ENCODE measurements around the gene DENND1A.

The DENND1A gene

DNA sequence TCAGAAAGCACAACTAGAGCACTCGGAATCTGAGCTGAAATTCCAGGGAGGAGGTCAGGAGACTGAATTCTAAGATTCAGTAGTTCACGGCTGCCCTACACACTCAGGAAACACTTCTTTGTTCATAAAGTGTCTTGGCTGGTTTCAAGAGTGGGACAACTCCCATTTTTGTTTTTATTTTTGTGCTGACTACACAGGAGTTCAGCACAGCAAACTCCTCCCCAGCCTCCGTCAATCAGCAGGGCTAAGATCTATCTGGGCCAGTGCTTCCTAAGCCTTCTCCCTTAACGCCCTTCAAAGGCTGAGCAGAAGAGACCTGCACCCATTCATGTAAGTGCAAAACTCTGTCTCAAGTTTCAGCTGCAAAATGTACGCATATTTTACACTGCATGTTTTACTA lies 323.8 kb downstream of the DENND1A start:
- TF ChIP-seq GATA1 (IDR thresholded peaks at IDR 0.05; ENCODE audit: low read depth, low read length): no peak
- TF ChIP-seq POLR2A (IDR thresholded peaks at IDR 0.05; ENCODE audit: low read length): no peak
- no peak for DNase-seq

- TF ChIP-seq GATA1 (IDR thresholded peaks at IDR 0.05; ENCODE audit: low read depth, low read length): no peak
- TF ChIP-seq POLR2A (IDR thresholded peaks at IDR 0.05; ENCODE audit: low read length): no peak
- no peak for DNase-seq
Measured at GRCh38 chr9:123605286-123605685, 324.6 kb downstream of the DENND1A start.

DNA sequence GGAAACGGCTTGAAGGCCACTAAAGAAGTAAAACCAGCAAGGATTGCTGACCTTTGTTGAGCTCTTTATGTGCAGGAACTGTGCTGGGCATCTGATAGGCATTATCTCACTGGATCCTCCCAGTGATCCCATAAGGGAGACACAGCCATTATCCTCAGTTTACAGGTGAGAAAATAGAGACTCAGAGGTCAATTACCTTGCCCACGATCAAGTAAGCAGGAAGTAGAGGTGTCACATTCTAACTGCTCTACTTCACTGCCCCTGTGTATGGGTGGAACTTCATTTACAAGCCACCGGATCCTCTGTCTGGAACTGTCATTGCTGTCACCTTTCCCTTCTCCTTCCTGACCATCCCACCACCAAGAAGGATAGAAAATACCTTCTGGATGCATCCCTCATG lies 325.1 kb downstream of the DENND1A start:
- DNase-seq: no peak
- TF ChIP-seq POLR2A (IDR thresholded peaks at IDR 0.05; ENCODE audit: low read length) (no peak), GATA1 (IDR thresholded peaks at IDR 0.05; ENCODE audit: low read depth, low read length) (no peak)

DNA sequence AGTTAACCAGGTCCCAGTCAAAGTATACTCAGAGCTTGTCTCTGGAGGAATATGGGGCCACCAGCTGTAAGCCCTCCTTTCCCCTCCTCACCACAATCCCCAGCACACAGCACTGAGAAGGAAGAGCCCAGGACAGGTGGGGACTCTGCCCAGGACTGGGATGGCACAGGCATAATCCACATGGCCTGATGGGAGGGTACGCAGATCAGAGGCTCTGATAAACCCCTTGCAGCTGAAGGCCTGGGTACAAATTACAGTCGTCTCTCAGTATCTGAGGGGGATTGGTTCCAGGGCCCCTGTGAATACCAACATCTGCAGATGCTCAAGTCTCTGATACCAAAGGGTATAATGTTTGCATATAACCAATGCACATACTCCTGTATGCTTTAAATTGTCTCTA lies 328.1 kb downstream of the DENND1A start:
- TF ChIP-seq POLR2A (IDR thresholded peaks at IDR 0.05; ENCODE audit: low read length): no peak
- TF ChIP-seq GATA1 (IDR thresholded peaks at IDR 0.05; ENCODE audit: low read depth, low read length): no peak
- DNase-seq: no peak

DNA sequence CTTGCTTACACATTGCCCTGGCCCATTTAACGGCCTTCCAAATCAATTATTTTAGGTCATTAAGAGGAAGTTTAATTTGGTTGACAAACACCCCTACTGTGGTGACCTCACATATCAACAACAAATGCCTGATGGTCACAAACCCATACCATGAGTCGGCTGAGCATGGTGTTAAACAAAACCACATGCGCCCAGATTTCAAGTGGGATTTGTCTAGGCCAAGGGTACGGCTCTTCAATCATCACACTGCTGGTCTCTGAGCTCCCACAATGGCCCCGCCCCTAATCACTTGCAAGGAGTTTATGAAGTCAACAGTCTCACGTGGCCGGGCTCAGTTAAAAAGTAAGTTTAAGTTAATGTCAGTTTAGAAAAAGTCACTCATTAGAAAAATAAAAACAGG lies 330.1 kb downstream of the DENND1A start:
- TF ChIP-seq POLR2A (IDR thresholded peaks at IDR 0.05; ENCODE audit: low read length): no peak
- no peak for TF ChIP-seq GATA1 (IDR thresholded peaks at IDR 0.05; ENCODE audit: low read depth, low read length)
- DNase-seq: no peak

DNA sequence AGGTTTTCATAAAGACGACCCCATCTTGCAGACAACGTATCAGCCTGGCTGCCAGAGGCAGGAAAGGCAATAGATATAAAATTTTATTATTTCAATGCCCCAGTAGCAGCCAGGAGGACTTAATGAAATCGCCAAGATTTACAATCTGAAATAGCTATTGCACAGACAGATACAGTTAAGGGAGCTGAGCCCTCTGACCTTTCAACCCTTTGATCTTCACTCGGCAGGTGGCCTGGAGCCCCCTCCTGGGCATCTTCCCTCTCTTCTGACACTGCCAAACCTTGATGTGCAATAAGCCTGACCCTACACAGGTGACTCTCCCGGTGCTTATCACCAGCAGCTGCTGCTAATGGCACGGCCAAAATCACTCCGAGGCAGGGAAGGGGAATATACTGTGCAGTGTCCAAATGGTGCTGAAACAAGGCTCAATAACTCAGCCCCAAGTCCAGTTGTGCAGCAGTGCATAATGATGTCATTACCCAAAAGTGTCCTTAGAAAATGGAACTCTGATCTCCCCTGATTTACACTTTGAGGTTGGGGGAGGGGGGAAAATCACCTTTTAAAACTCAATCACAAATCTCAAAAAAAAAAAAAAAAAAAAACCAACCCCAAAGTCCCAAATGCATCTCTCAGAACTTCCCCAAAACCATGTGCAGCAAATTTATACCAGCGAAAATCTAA lies 331.9 kb downstream of the DENND1A start:
- no peak for DNase-seq
- TF ChIP-seq GATA1 (IDR thresholded peaks at IDR 0.05; ENCODE audit: low read depth, low read length) (no peak), POLR2A (IDR thresholded peaks at IDR 0.05; ENCODE audit: low read length) (no peak)

DNA sequence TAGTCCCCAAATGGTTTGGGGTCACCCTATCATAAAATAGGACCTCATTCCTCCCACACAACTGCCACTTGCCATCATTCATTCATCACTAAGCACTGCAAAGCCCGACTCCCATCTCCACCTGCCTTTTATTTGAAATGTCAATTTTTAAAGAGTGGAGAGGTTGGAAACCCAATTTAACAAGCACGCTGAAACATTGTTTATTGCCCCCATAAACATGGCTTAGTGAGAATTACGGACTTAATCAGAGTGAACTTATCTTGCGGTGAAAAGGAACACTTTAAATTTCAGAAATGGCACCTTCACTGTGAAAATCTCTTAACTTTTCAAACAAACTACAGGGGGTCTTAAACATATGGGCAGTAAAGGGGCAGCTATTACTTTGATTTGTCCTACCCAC lies 332.9 kb downstream of the DENND1A start:
- TF ChIP-seq GATA1 (IDR thresholded peaks at IDR 0.05; ENCODE audit: low read depth, low read length): no peak
- TF ChIP-seq POLR2A (IDR thresholded peaks at IDR 0.05; ENCODE audit: low read length): no peak
- DNase-seq: no peak

- DNase-seq: no peak
- TF ChIP-seq POLR2A (IDR thresholded peaks at IDR 0.05; ENCODE audit: low read length): no peak
- TF ChIP-seq GATA1 (IDR thresholded peaks at IDR 0.05; ENCODE audit: low read depth, low read length): no peak
Measured at GRCh38 chr9:123591283-123591682, 338.6 kb downstream of the DENND1A start.

DNA sequence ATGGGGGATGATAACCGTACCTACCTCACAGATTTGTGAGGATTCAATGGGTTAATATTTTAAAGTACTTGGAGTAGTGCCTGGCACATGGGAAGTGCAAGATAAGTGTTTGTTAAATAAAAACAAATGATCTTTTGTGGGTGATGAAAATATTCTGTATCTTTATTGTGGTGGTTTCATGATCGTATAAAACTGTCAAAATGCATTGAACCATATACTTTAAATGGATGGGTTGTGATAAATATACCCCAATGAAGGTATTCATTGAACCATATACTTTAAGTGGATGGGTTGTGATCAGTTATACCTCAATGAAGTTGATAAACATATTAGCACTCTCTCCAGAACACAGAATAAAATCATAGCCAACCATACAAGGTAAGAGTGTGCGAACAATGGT lies 339.4 kb downstream of the DENND1A start:
- DNase-seq: no peak
- no peak for TF ChIP-seq POLR2A (IDR thresholded peaks at IDR 0.05; ENCODE audit: low read length)

DNA sequence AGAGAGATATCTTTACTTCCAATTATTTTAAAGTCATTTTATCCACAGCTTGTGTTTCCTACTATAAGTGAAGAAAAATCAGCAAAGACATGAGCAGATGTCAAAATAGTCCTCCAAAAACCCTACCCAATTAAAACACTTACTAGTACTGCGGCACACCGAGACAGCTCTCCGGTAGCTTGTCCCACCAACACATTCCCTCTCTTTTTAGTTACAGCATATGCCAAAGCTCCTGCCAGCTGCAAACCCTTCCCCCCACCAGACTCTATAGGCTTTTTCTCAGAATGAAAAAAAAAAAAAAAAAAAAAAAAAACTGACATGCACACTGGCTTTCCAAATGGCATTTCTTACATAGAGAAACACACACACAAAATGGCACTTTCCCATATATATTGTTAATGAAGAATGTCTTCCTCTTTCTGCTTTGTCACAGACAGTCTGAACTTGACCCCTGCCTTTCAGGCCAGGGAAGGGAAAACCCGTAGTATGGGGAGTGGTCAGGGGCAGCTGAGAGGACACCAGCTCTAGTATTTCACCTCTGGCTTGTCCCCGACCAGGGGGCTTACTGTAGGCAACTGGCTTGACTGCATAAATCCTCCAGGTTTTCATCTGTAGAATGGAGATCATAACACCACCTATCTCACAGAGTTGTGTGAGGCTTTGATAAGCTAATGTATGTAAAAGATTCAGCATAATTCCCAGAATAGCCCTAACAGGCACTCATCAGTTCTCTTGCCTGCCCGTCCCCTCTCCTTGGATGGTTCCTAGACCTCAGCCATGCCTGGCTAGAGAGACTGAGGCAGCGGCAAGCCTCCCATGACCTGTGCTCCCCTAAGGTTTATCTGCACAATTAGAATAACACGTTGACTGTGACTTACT lies 340.3 kb downstream of the DENND1A start:
- no peak for DNase-seq

GRCh38 chr9:123586275-123586674 lies 343.7 kb downstream of the DENND1A start:
- no peak for DNase-seq
- no peak for TF ChIP-seq POLR2A (IDR thresholded peaks at IDR 0.05; ENCODE audit: low read length)
- TF ChIP-seq GATA1 (IDR thresholded peaks at IDR 0.05; ENCODE audit: low read depth, low read length): no peak

More for the DNA sequence above, 340.3 kb downstream of the DENND1A start:
- TF ChIP-seq GATA1 (IDR thresholded peaks at IDR 0.05; ENCODE audit: low read depth, low read length) (no peak), POLR2A (IDR thresholded peaks at IDR 0.05; ENCODE audit: low read length) (no peak)

DNA sequence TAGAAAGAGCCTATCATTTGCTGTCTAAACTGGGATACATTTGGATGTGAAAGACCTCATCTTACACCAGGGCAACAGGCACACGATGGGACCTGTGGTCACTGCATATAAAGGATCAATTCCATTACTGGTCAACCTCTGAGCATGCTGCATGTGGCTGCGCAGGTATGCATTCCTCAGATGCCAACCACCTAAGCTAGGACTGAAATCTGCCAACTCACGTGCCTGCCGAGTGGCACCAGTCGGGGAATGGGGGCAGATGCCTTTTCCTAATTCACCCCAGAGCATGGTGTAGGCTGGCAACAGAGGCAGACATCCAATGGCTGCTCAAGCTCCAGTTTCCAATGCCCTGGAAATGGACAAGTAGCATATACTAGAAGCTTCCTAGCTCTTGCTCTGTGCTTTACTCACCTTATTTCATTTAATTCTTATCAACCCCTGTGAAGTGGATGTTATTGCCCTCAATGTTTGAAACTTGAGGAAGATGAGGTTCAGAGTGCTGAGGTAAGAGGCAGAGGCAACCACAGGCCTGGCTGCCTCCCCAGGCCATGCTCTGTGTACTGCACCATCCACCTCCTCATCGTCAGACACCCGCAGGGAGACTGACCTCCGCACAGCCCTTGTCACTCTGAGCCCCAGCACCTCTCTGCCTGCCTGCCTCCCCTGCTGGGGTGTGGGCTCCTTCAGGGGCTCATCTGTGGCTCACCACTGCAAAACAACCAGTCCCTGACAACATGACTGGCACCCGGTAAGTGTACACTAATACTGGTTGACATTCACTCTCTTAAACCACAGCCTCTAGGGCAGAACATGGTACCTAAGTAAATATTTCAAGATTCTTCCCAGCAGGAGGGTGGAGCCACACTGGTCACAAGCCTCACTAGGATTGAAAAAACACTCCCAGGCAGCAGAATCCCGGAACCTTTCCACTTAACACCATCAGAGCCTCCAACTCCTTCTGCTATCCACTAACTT lies 345.4 kb downstream of the DENND1A start:
- TF ChIP-seq POLR2A (IDR thresholded peaks at IDR 0.05; ENCODE audit: low read length) (no peak), GATA1 (IDR thresholded peaks at IDR 0.05; ENCODE audit: low read depth, low read length) (no peak)
- no peak for DNase-seq

GRCh38 chr9:123583646-123584045 lies 346.3 kb downstream of the DENND1A start:
- TF ChIP-seq POLR2A (IDR thresholded peaks at IDR 0.05; ENCODE audit: low read length): no peak
- TF ChIP-seq GATA1 (IDR thresholded peaks at IDR 0.05; ENCODE audit: low read depth, low read length): no peak

DNA sequence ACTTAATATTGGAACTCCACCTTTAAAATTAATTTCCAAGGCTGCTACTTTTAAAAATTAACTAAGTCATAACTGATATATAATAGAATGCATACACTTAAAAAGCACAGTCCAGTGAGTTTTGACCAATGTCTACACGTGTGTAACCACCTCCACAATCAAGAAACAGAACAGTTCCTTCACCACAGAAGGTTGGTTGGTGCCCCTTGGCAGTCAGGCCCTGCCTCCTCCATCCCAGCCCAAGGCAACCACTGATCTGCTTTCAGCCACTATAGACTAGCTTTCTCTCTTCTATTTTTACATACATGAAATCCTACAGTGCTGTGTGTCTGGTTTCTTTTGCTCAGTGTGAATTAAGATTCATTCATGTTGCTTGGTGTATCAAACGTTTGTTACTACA lies 358.7 kb downstream of the DENND1A start:
- no peak for DNase-seq
- TF ChIP-seq GATA1 (IDR thresholded peaks at IDR 0.05; ENCODE audit: low read depth, low read length) (no peak), POLR2A (IDR thresholded peaks at IDR 0.05; ENCODE audit: low read length) (no peak)

More at GRCh38 chr9:123583646-123584045, 346.3 kb downstream of the DENND1A start:
- DNase-seq: no peak
